K562 (cell line): ENCODE data around the gene ZNF529. TPM values are rescaled to one million over a fixed set of nuclear protein-coding genes. Genes with fewer than 3 reads are reported as not detected.

ENCODE experiments used
- BHLHE40 ChIP-seq: IDR thresholded peaks from 2 replicates; pipeline ENCODE4 v1.6.1; 2011; ENCODE audit warnings: low read length, improper control_type of control experiment
- BRD4 ChIP-seq: fragments of 200-600 bp; sonication (generic); IDR thresholded peaks from 2 replicates; pipeline ENCODE4 v1.6.1; 2017; ENCODE audit warnings: inconsistent platforms
- CREBBP ChIP-seq: IDR thresholded peaks from one replicate; pipeline ENCODE4 v1.6.1; 2012; ENCODE audit warnings: low read depth, mild to moderate bottlenecking, control low read depth, inconsistent platforms, low read length
- ETS2 ChIP-seq: IDR thresholded peaks from 2 replicates; pipeline ENCODE4 v1.6.1; 2016; ENCODE audit warnings: borderline replicate concordance, missing genetic modification characterization, mild to moderate bottlenecking, moderate library complexity, missing compliant biosample characterization; ENCODE audit not compliant: poor library complexity, severe bottlenecking
- MCM7 ChIP-seq, 2 experiments: fragments of 450-650 bp; IDR thresholded peaks; 2 replicates each; pipeline ENCODE4 v1.6.1; 2016 to 2018
- NFIC ChIP-seq: fragments of 450-650 bp; IDR thresholded peaks from 2 replicates; pipeline ENCODE4 v1.6.1; 2017; ENCODE audit warnings: mild to moderate bottlenecking, inconsistent platforms
- PHB ChIP-seq: fragments of 250-450 bp; sonication (Bioruptor Pico); IDR thresholded peaks from 2 replicates; pipeline ENCODE4 v1.5.0; 2021
- POLR2B ChIP-seq: fragments of 450-650 bp; IDR thresholded peaks from 2 replicates; pipeline ENCODE4 v1.6.1; 2018; ENCODE audit warnings: low read depth; ENCODE audit not compliant: partially characterized antibody
- POLR2H ChIP-seq: IDR thresholded peaks from 2 replicates; pipeline ENCODE4 v1.6.1; 2016; ENCODE audit warnings: missing genetic modification characterization, low read depth, mild to moderate bottlenecking, control low read depth, missing compliant biosample characterization, moderate library complexity
- RFX1 ChIP-seq: fragments of 450-650 bp; IDR thresholded peaks from 2 replicates; pipeline ENCODE4 v1.6.1; 2016; ENCODE audit warnings: mild to moderate bottlenecking, moderate library complexity
- SIN3B ChIP-seq: fragments of 450-650 bp; IDR thresholded peaks from 2 replicates; pipeline ENCODE4 v1.6.1; 2017; ENCODE audit warnings: low read depth, mild to moderate bottlenecking, moderate library complexity
- SMARCE1 ChIP-seq: fragments of 450-650 bp; IDR thresholded peaks from 2 replicates; pipeline ENCODE4 v1.7.1; 2016; ENCODE audit warnings: mild to moderate bottlenecking
- SNIP1 ChIP-seq: fragments of 450-650 bp; IDR thresholded peaks from 2 replicates; pipeline ENCODE4 v1.7.1; 2017; ENCODE audit warnings: low read depth, mild to moderate bottlenecking
- TAF9B ChIP-seq: fragments of 450-650 bp; IDR thresholded peaks from 2 replicates; pipeline ENCODE4 v1.6.1; 2018; ENCODE audit warnings: mild to moderate bottlenecking; ENCODE audit not compliant: partially characterized antibody
- ZFP36 ChIP-seq: fragments of 150-350 bp; IDR thresholded peaks from 2 replicates; pipeline ENCODE4 v1.6.1; 2018; ENCODE audit warnings: low read length, low read depth; ENCODE audit not compliant: partially characterized antibody
- ZKSCAN3 ChIP-seq: fragments of 250-450 bp; sonication (Bioruptor Pico); IDR thresholded peaks from 2 replicates; pipeline ENCODE4 v1.4.0; 2020
- ZNF436 ChIP-seq: fragments of 250-450, 450-650 bp; sonication (Bioruptor Pico); formaldehyde crosslinking; IDR thresholded peaks from 2 replicates; pipeline ENCODE4 v1.7.0; 2020; ENCODE audit warnings: mild to moderate bottlenecking
- ZNF551 ChIP-seq: fragments of 250-450 bp; sonication (Bioruptor Pico); IDR thresholded peaks from 2 replicates; pipeline ENCODE4 v1.5.0; 2021; ENCODE audit warnings: mild to moderate bottlenecking, moderate library complexity
- ZNF696 ChIP-seq: fragments of 250-450 bp; sonication (Bioruptor Pico); conservative IDR thresholded peaks from 2 replicates; pipeline ENCODE4 v1.4.0; 2020; ENCODE audit warnings: mild to moderate bottlenecking, moderate library complexity
- ZNF764 ChIP-seq: fragments of 250-450 bp; sonication (Bioruptor Pico); IDR thresholded peaks from 2 replicates; pipeline ENCODE4 v1.4.0; 2020; ENCODE audit warnings: low read depth, mild to moderate bottlenecking, moderate library complexity
- polyA plus RNA-seq, 8 experiments: library from polyadenylated mRNA; depleted of rRNA in 4 of 8; stranded (reverse) in 5 of 8; unstranded in 3 of 8; fragments of >200 nt; fragmentation: Nextera tagmentation in 2 of 8; fragmentation: Illumina TruSeq in 1 of 8; extraction: Ambion mirVana in 2 of 8; extraction: Trizol in 1 of 8; gene quantifications; 2 replicates each; pipeline versions ENCODE4 v1.2.1 to v1.2.3, GENCODE V29; 2011 to 2014; ENCODE audit warnings: inconsistent platforms in 1 of 8, missing spikeins in 1 of 8
- total RNA-seq, 7 experiments: library from RNA; depleted of rRNA in 6 of 7; stranded (reverse); fragments of >200 nt in 6 of 7; fragmentation: Illumina TruSeq in 2 of 7; extraction: Trizol in 2 of 7; gene quantifications; 2 replicates each; pipeline versions ENCODE4 v1.2.1 to v1.2.3, GENCODE V29; 2011 to 2021; ENCODE audit warnings: low replicate concordance in 1 of 7
- TF ChIP-seq, protein P1 (sequence below): fragments of 250-450 bp; sonication (Bioruptor Pico); IDR thresholded peaks from 2 replicates; pipeline ENCODE4 v1.5.0; 2021; ENCODE audit warnings: mild to moderate bottlenecking, moderate library complexity
- TF ChIP-seq, protein P2 (sequence below): fragments of 450-650 bp; formaldehyde crosslinking; IDR thresholded peaks from 2 replicates; pipeline ENCODE4 v1.4.0; 2020; ENCODE audit warnings: mild to moderate bottlenecking, moderate library complexity

Gene ZNF529
- total and polyA plus RNA-seq, 9 of the 15 experiments (the other 6 are each of a cell fraction or from before 2014, with no cell fraction given): 2.4 to 12.6 (median 6.3) TPM

- no peak for TF ChIP-seq PHB
- TF ChIP-seq MCM7 (IDR thresholded peaks at IDR 0.05): no peak
- TF ChIP-seq, protein P1, sequence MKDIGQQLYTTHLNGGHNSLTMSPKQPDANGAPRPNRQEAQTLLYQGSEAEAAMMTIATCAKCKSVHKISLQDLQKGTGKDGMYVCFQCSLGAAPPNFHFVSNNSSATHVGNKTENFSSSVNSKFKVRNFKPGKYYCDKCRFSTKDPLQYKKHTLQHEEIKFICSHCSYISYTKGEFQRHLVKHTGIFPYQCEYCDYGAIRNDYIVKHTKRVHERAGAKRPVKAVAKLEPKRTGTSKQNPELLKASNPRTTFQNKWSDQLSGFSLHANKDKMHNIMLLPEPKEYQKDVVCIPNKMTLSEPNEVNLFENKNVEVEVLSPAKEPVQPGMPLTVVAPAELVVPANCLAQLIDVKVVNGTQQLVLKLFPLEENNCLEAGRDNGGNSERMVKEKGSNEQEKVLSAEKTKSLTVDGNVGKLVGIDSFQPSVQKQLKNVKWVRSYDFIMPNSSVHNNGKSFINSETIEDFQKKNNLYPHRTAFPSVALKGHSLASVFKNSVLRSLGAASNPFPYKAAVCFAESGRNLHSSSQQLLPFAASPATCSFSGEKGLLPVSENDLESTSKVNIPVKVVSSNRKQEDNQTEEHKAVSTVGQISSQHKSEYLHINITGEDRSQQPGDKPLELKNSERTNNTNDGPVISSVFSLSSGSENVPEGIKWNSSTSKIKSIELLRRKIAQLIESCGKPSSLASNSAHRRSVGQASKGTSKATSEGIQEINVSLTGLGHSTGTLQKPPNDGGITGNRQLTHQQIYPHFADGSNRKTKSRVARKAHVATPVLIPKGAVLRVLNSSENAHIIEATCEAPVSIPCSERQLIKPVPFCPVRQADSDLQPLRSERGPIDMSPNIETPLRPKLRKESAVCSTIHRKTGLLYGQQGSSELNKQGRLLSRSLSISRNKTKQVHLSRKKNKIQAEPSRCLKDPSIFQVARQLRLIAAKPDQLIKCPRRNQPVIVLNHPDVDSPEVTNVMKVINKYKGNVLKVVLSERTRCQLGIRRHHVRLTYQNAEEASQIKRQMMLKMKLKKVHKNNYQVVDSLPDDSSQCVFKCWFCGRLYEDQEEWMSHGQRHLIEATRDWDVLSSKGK: no peak
- no peak for TF ChIP-seq ZNF696 (CRISPR knock-in tag)
- TF ChIP-seq, protein P2, sequence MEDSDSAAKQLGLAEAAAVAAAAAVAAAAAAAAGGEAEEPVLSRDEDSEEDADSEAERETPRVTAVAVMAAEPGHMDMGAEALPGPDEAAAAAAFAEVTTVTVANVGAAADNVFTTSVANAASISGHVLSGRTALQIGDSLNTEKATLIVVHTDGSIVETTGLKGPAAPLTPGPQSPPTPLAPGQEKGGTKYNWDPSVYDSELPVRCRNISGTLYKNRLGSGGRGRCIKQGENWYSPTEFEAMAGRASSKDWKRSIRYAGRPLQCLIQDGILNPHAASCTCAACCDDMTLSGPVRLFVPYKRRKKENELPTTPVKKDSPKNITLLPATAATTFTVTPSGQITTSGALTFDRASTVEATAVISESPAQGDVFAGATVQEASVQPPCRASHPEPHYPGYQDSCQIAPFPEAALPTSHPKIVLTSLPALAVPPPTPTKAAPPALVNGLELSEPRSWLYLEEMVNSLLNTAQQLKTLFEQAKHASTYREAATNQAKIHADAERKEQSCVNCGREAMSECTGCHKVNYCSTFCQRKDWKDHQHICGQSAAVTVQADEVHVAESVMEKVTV (CRISPR knock-in tag): no peak
- TF ChIP-seq POLR2B: peak; percentile 73
- TF ChIP-seq RFX1: no peak
- TF ChIP-seq SMARCE1: no peak; the same call in 1 of the 2 replicates
- no peak for TF ChIP-seq ZKSCAN3 (CRISPR knock-in tag)
- TF ChIP-seq NFIC: no peak
- TF ChIP-seq ZNF436 (CRISPR knock-in tag): no peak
- peak; percentile 55 for TF ChIP-seq POLR2H (tag)
- TF ChIP-seq ZNF764 (CRISPR knock-in tag): no peak
- peak; percentile 98 for TF ChIP-seq BHLHE40
- TF ChIP-seq CREBBP: no peak
- 0 out of 2 replicates have a peak, but pooled peaks have one; percentile 60 for TF ChIP-seq BRD4
- TF ChIP-seq ETS2 (tag): no peak
- no peak for TF ChIP-seq ZFP36
- TF ChIP-seq ZNF551: no peak
- TF ChIP-seq SIN3B: peak; percentile 55; the same call in 1 of the 2 replicates
- TF ChIP-seq TAF9B: peak; percentile 88
- no peak for TF ChIP-seq SNIP1
These were observed 44.7 kb downstream of the ZNF529 start, which contains the start of gene ZNF260 (continued) for GRCh38 chr19:36528194-36528920.
